ENCODE results near the gene CD82.
A peak's percentile ranks its signal among the peaks of the same experiment; 100 is the strongest.

The CD82 gene

DNA sequence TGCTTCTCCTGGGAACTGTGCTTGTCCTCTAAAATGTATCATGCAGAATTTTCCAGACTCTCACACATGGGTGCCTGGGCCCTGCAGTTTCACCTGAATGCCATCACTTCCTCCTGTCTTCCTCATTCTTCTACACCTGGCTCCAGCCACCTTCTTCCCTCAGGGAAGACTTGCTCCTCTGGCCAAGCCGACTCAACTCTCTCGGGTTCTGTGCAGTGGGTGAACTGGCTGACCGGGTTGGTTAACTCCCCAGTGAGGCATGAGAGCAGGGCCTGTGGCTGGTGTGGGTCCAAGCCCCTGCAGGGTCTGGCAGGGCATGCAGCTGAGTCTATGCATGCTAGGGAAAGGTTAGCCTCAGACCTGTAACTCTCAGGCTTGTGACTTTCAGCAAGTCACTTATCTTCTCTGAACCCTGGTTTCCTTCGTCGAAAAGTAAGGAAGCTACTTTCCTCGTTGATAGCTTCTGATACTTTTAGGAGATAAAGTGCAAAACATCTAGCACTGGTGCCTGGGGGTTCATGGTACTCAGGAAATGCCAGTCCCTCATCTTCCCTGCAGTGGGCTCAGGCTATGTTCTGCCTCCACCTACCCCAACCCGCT lies 11.9 kb downstream of the CD82 start:
- no peak for DNase-seq

DNA sequence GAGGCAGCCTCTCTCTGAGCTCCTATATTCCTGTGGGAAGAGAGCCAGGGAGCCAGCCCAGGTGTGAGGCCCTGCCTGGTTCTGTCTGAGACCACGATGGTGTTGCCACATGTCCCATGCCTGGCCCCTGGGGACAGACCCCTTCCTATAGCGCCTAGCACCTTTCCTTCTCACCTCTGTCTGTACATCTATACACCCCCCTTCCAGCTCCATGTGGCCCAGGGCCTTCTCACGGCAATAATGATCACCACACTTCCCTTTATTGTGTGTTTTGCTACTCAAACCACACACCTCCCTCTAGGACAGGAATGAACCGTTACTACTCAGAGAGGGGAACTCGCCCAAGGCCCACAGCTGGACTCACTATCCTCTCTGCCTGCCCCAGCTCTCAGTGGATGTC lies 12.8 kb downstream of the CD82 start:
- DNase-seq, result no peak

DNA sequence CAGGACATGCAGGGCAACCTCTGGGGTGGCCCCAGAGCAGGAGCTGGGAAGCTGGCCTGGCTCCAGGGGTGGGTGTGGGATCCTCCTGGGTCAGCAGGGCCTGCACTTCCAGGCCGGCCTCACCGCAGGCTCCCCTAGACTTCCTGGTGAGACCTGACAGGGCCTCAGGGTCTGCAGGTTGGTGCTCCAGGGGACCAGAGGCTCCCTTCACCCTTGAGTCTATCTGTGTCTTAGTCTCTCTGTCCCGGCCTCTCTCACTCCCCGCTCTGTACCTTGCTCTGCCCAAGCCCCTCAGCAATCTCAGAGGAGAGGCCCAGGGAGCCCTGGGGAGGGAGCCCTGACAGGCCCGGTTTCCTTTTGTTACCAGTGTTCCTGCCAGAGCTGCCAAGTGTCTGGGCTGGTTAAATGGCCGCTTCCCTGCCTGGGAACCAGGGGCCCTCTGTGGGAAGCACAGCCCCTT lies 13.9 kb downstream of the CD82 start:
- DNase-seq, result no peak

DNA sequence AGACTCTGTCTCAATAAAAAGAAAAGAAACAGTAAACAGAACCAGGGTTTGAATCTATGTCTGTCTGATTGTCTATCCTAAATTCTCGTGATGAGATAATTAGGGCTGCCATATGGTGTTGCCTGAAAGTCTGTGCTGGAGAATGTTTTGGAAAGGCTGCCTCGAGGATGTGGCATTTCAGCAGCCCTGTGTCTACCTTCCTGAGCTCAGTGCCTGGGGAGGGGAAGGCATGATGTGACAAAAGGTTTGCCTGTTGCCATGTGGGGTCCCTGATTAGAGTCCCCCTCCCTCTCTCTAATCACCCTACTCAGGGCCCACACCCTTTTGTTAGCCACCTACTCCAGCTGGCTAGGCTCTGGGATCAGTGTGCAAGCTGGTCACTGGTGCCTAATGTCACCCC lies 15.2 kb downstream of the CD82 start:
- DNase-seq, result no peak

DNA sequence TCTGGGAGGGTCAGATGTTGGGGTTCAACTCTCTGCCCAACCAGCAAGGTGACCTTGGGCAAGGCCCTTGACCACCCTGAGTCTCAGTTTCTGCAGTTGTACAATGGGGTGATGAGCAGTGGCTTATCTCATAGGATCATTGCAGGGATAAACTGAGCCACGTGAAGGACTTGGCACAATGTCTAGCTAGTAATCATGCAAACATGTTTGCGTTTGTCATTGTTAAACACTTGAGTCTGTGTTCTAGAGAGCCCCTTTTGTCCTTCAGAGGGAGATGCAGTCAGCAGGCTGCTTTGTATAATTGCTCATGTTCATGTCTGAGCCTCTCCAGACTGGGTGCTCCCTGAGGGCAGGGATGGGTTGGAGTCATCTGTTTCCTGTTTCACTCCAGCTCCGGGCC lies 15.8 kb downstream of the CD82 start:
- no peak for DNase-seq

DNA sequence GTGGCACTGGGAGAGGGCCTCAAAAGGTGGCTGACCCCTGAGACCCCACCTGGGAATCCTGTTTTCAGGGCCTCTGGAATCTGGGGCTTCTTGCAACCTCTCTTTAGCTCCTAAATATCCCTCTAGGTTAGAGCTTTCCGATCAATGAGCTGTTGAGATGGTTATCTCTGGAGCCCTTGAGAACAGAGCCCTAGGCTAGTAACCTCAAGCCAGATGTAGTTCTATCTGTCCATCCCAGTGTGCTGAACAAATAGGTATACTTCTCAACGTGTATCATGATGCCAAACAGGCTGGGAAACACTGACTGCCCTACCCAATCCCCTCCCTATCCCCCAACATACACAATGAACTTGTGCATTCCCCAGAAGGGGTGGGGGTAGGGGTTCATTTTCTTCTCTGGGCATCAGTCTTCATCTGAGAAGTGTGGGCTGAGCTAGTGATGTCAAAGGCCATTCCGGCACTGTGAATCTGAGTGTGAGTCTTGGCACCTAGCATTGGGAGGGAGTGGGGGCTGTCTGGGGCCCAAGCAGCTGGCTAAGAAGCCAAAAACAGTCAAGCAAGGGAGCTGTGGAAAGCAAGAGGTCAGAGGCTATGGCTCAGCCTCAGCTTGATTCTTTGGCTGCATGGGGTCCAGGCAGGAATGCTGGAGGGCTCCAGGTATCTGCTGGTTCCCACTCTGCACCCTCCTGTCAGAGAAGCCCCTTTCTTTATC lies 17.3 kb downstream of the CD82 start:
- no peak for DNase-seq

DNA sequence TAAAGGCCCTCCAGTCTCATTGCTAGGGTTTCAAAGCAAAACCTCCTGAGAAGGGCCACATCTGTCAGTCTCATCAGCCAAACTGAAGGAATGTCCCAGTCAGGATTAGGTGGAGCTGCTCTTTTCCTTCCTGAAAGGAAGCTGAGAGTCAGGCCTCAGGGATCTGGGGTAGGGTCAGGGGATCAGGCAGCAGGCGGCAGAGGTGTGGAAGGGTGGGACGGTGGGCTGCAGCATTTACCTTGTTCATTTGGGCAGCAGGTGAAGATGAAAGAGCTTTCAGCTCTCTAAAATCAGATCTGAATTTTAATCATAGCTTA lies 17.8 kb downstream of the CD82 start:
- no peak for DNase-seq

DNA sequence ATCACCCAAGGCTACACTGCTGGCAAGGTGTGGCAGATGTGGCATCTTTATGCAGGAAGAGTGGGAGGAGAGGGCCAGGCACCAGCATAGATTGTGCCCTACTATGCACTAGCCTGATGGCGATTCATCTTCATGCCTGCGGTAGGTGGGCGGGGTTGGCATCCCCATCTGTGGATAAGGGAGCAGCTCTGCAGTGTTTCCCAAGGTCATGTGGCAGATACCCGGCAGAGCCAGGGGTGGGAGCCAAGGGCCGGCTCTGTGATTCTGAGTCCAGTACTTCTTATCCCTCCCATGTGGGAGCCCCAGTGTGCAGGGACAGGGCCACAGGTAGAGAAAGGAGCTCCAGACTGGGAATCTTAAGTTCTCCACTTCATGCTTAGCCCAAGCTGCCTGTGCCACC lies 20.0 kb downstream of the CD82 start:
- DNase-seq, result no peak

DNA sequence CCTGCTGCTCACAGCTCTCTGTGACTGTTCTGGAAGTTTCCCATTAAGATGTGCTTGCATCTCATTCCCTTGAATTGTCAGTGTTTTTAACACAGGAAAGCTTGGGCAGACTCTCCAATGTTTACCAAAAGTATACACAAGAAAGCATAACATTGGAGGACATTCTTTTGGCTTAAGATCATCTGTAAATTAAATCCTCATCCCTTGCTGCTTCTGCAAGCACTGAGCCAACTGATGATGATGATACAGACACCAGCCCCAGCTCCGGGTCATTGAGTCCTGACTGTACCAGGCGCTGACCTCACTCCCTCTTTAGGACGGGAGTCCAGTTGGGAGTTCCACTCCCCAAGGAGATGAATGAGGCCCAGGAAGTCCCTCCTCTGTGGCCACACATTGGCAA lies 23.8 kb downstream of the CD82 start:
- no peak for DNase-seq

DNA sequence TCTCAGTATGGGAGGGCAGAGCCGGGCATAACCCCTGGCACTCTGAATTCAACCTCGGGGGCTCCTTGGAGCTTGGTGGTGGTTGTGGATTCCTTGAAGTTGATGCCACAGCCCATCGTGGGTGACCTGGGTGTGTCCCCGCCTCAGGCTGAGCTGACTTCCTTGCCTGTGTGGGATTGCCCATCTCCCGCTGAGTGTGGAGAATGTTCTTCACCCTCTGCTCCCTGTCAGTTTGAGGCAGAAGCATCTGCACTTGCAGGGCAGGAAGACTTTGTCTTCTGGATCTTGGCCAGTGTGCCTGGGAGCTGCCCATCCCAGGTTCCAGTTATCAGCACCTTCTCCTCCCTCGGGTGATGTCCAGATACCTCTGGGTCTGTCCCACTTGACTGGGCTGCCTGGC lies 25.3 kb downstream of the CD82 start:
- DNase-seq, result no peak

DNA sequence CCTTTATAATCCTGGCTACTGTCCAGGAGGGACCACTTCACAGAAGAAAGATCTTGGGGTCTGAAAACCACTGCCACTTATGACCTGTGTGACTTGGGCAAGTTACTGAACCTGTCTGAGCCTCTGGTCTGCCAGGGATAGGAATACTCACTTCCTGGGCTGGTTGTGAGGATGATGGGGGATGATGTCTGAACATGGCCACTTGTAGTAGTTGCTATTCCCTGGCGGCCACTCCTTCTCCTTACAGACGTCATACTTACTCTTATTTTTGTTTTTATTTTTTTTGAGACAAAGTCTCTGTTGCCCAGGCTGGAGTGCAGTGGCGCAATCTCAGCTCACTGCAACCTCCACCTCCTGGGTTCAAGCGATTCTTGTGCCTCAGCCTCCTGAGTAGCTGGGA lies 26.1 kb downstream of the CD82 start:
- no peak for DNase-seq

DNA sequence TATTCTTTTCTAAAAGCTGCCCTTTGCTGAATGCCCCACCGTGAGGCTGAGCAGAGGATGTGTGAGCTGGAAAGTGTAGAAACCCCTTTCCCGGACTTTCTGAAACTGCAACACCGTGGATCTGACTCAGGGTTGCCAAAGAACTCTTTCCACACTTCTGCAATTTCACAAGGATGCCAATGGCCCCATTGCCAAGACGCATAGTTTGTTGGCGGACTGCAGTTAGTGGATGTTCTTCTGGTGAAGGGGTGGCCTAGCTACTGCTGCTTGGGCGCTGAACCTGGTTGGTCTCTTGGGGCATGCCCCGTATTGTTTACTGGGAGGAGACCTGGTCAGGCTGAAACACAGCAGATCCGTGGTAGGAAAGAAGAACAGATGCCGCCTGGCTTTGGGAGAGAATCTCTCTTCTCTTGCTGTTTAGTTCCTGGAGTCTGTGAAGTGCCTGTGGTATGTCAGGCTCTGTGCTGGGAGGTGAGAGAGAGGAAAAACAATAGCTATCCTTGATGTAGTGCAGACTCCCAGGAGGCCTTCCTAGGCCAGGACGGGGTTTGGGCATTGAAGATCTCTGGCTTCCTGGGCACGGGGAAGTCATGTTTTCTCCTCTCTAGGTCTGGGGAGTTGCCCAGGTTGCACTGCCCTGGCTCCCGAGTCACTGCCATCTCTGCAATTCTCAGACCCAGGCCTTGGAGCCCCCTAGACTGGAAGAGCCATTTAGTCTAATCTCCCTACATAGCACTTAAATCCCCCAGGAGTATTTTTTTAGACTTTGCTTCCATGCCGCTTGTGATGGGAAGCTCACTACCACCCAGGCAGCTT lies 26.9 kb downstream of the CD82 start:
- no peak for DNase-seq

DNA sequence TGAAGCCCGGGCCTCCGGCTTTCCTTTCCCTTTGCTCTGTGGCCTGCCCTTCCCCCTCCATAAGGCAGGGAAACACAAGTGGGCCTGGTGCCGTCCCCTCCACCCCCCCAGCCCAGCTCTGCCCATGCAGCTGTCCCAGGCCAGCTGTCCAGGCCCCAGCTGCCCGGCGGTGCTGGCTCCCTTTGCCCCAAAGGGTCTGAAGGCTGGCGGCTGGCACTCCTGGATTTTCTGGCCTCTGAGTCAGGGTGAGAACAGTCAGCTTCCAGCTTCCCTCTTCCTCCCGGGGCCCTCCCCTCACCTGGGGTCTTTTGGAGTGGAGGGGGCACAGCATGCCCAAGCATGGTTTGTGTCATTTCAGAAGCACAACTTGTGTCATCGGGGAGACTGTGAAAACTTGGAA lies 27.8 kb downstream of the CD82 start:
- no peak for DNase-seq

DNA sequence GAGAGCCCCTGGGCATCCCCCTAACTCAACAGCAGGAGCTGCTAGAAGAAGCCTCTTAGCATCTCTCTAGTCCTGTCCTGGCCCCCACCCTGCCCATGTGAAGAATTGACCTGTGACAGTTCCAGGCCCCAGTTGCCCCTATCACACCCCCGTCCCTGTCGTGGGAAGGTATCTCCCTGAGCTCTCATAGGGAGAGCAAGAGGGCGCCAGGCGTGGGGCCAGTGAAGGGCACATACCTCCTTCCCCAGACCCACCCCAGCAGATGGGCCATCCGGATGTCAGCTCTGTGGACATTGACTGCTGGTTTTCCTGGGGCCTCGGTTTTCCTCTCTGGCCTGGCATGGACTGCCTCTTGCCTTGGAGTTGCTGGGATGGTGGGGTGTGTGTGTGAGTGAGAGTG lies 29.5 kb downstream of the CD82 start:
- DNase-seq, result no peak

DNA sequence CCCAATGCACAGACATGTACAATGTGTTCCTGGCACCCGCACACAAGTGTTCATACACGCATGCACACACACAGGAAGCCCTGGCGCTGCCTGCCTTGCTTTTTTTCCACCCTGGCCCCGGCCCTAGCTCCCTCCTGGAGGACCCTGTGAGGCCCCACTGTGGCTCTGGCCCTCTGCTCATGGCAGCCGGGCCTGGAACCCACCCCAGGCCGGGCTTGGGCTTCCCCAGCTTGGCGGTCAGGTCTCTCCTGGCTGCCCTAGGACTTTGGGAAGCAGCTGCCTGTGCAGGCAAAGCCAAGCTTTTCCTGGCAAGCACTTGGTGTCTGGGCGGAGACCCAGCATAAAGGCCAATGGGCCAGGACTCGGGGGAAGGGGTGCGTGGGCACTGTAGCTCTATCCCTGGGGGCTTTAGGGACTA lies 30.5 kb downstream of the CD82 start:
- DNase-seq, result peak; percentile 50

DNA sequence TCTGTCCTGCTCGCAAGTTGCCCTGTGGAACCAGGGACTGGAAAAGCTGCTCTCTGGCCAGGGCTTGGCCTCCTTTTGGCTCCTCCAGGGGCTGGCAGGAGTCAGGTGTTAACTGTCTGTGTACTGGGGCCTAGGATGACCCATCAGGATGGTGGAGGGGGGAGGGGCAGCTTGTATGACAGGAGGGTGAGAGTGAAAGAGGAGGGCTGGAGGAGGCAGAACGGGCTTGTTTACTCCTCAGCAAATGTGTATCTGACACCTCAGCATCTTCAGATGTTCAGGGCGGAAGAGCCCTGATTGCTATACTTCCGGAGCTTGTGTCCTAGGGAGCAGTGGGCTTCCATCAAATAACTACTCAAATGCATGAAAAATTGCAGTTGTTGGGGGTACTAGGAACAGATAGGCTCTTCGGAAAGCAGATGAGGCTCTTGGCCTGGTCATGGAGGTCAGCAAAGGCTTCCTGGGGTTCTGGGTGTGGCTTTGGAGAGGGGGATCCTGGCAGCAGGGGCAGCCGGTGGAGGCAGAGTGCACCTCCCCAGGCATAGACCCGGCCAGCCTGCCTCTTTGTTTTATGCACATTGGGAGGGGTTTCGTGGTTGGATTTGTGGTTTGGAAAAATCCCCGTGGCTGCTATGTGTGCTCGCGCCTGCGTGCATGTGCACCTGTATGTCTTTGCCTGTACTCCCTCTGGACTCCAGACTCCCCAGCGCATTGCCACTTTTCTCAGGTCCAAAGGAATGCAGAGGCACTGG lies 31.2 kb downstream of the CD82 start:
- peak; percentile 74 for DNase-seq

DNA sequence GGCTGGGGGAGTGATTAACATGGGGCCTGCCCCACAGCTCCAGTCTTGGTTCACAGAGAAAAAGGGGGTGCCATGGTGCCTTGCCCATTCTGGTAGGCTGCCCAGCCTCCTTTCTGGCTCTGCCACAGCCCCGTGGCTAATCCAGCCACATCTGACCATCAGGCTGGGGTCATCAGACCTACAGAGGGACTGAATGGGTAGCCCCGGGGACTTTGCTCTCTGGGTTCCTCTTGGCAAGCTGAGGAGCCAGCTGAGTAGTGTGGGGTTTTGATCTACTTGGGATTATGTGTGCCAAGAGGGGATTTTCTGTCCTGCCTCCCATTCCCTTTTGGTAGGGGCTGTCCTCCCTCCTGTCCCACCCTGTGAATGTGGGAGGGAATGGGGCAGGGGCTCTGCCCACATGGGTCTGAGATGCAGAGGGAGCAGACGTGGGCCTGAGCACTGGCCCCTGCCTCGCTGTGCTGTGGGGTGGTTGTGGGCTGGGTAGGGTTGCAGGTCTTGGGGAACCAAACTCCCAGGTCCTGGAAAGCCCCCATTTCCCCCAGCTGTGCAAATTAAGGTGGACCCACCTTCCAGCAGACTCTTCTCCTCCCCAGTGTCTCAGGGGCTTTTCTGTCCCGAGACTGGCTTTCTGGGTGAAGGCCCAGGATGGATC lies 32.0 kb downstream of the CD82 start:
- DNase-seq, result no peak

DNA sequence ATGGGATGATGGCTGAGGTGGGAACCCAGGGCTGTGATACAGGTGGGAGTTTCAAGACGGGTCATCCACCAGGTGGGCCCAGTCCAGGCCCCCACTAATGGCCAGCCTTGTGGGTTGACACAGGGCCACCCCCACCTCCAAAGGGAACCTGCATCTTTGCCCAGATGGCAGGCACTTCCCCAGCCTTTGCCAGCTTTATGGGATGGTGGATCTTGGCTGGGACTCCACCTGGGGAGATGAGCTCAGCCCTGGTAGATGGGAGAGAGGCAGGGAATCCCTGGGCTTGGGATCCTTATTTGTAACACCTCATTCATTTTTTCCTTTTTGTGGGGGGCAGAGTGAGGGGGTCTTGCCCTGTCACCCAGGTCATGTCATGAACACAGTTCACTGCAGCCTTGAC lies 33.4 kb downstream of the CD82 start:
- DNase-seq, result no peak

DNA sequence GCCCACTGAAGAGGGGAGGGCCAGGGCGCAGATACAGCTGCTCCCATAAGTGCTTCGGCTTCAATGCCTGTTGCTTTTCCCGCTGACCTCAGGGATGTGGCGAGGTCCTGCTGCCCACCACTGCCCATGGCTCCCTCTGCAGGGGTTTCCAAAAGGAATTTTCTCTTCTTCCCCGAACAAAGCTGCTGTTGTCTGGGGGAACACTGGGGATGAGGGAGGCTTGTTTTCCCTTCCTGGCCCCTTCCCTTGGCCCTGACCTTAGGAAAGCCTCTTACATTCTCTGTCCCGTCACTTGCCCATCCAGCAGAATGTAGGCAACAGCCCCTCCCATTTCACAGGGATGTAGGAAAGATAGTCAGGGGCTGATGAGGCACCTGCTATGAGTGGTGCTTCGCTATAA lies 34.8 kb downstream of the CD82 start:
- no peak for DNase-seq

DNA sequence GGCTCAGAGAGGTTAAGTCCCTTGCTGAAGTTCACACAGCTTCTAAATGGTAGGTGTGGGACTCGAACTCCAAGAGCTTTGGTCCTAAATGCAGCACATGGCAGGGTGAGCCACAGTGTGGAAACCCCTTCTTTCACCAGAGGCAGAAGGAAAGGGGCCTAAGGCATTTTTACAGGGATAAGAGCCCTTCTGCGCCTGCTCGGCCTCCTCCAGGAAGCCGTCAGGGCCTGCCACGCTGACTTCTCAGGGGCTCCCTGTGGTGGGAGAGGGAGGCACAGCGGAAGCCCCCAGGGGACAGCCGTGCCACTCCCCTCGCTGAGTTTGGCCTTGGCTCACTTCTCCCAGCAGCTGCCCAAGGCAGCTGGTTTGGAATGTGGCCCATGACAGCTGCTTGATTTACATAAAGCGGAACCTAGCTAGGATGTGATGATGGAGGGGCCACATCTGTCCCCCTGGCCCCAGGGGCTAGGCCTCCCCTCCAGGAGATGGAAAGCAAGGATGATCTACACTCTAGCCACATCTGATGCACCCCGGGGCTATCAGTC lies 35.4 kb downstream of the CD82 start:
- no peak for DNase-seq

DNA sequence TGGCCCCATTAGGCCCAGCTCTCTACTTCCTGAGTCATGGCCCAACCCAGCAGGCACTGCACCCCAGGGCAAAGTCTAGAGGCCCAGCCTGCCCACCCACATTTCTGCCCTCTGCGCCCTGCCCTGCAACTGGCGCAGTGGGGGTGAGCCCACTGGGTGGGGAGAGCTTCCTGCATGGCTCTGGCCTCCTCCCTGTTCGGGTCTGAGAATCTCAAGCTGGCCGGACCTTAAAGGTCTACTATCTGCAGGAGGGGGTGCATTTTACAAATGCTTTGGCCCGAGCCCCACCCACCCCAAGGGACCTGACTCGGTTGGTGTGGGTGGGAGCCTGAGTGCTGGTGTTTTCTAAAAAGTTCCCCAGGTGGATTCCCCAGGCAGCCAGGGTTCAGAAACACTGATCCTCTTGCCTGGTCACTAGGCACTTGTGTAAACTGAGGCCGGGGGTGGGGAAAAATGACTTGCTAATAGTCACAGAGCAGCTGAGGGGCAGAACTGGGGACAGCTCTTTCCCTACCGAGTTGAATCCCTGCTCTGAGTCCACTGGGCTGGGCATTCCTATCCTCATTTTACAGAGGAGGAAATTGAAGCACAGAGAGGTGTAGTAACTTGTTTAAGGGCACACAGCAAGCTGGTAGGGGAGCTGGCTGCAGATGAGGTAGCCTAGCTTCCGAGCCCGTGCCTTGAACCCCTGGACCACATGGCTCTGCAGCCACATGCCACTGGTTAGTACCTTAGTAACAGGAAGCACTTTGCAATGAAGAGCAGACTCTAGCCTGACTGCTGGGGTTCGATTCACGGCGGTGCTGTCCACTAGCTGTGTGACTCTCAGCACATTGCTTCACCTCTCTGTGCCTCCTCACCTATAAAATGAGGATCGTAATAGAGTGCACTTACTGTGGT lies 36.3 kb downstream of the CD82 start:
- DNase-seq, result no peak

DNA sequence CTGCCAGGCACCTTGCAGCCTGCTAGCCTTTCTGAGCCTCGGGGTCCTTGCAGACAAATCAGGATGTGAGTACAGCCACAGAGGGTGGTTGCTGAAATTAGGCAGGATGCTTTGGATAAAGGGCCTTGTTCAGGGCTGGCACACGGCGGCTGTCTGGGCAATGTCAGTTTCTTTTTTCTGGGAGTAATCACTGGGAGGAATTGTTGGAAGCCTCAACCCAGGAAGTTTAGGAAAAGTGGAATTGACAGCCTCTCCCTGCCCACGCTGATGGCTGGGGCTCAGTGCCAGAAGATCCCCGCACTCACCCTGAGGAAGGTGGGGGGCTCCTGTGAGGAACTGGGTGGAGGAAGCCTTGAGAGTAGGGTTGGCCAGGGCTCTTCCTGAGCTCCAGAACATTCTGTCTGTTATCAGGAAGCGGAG lies 37.4 kb downstream of the CD82 start:
- DNase-seq, result no peak
